Karpas-422 (cell line): ENCODE data around the gene FBXL7. TPM values are rescaled to one million over a fixed set of nuclear protein-coding genes. Genes with fewer than 3 reads are reported as not detected.

ENCODE experiments used
- DNase-seq: peaks from one replicate; pipeline ENCODE4 v3.0.0-alpha.2; 2015
- H2AFZ ChIP-seq: fragments of 200-600 bp; sonication (generic); 2 replicates; pipeline ENCODE4 v1.6.1; 2014; ENCODE audit warnings: antibody characterized with exemption, low read length, mixed read lengths
- H3K27ac ChIP-seq: fragments of 200-600 bp; sonication (generic); 2 replicates; pipeline ENCODE4 v1.5.1; 2014; ENCODE audit warnings: mild to moderate bottlenecking, low read length, moderate library complexity
- H3K27me3 ChIP-seq: fragments of 200-600 bp; sonication (generic); 2 replicates; pipeline ENCODE4 v1.6.1; 2014; ENCODE audit warnings: low read length, mixed read lengths
- H3K36me3 ChIP-seq: fragments of 200-600 bp; sonication (generic); 2 replicates; pipeline ENCODE4 v1.6.1; 2014; ENCODE audit warnings: low read length, mixed read lengths; ENCODE audit not compliant: insufficient read depth
- H3K4me1 ChIP-seq: fragments of 200-600 bp; sonication (generic); 2 replicates; pipeline ENCODE4 v1.6.1; 2014; ENCODE audit warnings: mild to moderate bottlenecking, low read length, mixed read lengths
- H3K4me2 ChIP-seq: fragments of 200-600 bp; sonication (generic); 2 replicates; pipeline ENCODE4 v1.6.1; 2014; ENCODE audit warnings: low read length, low read depth, mild to moderate bottlenecking; ENCODE audit not compliant: poor library complexity, severe bottlenecking
- H3K4me3 ChIP-seq: fragments of 200-600 bp; sonication (generic); 2 replicates; pipeline ENCODE4 v1.5.1; 2014; ENCODE audit warnings: mild to moderate bottlenecking, antibody characterized with exemption, low read length, mixed read lengths
- H3K79me2 ChIP-seq: fragments of 200-600 bp; sonication (generic); 2 replicates; pipeline ENCODE4 v1.6.1; 2014; ENCODE audit warnings: mild to moderate bottlenecking, low read length, mixed read lengths
- H3K9ac ChIP-seq: fragments of 200-600 bp; sonication (generic); 2 replicates; pipeline ENCODE4 v1.6.0; 2014; ENCODE audit warnings: low read length
- H3K9me2 ChIP-seq: fragments of 200-600 bp; sonication (generic), shearing (Covaris generic); replicated peaks from 2 replicates; pipeline ENCODE4 v1.6.0; 2014; ENCODE audit warnings: mild to moderate bottlenecking, low read length, moderate library complexity; ENCODE audit not compliant: insufficient read depth
- H3K9me3 ChIP-seq: fragments of 300-700, 200-600 bp; sonication (generic); 2 replicates; pipeline ENCODE4 v1.6.1; 2014; ENCODE audit warnings: low read length, mixed read lengths
- H4K20me1 ChIP-seq: fragments of 200-600 bp; sonication (generic); 2 replicates; pipeline ENCODE4 v1.6.1; 2014; ENCODE audit warnings: mild to moderate bottlenecking, antibody characterized with exemption, low read length, low read depth; ENCODE audit not compliant: insufficient read depth
- total RNA-seq: library from RNA; depleted of rRNA; stranded (reverse); fragments of >200 nt; shearing (Covaris generic); gene quantifications from 2 replicates; pipeline ENCODE4 v1.2.3, GENCODE V29; 2014; ENCODE audit warnings: low replicate concordance

Gene FBXL7
- total RNA-seq, 1 experiment from 2014 or later, result not detected

- no peaks in the 10 kb centered on the region for H3K36me3 ChIP-seq
- H3K4me3 ChIP-seq, result no peak overlapping the region
- no peak overlapping the region for H3K9ac ChIP-seq
- no peaks in the 10 kb centered on the region for H3K9me2 ChIP-seq
- H2AFZ ChIP-seq, result no peak overlapping the region
- no peaks in the 10 kb centered on the region for H3K27me3 ChIP-seq
- no peak overlapping the region for H3K4me2 ChIP-seq
- no peak overlapping the region for H3K27ac ChIP-seq
- no peak for DNase-seq
- H4K20me1 ChIP-seq, result no peaks in the 10 kb centered on the region
- peaks cover 19% of the 10 kb centered on the region for H3K9me3 ChIP-seq
- H3K4me1 ChIP-seq, result no peaks in the 10 kb centered on the region
- H3K79me2 ChIP-seq, result no peaks in the 10 kb centered on the region
Observed at GRCh38 chr5:15510092-15510491, 10.1 kb downstream of the FBXL7 start.

- Histone ChIP-seq H3K4me1 (no peaks in the 10 kb centered on the region), H3K4me3 (no peak overlapping the region), H3K4me2 (no peak overlapping the region), H3K79me2 (no peaks in the 10 kb centered on the region), H2AFZ (no peak overlapping the region), H3K9ac (no peak overlapping the region), H3K27ac (no peak overlapping the region), H3K9me3 (peaks cover 22% of the 10 kb centered on the region), H3K9me2 (no peaks in the 10 kb centered on the region), H3K27me3 (no peaks in the 10 kb centered on the region), H3K36me3 (no peaks in the 10 kb centered on the region), H4K20me1 (no peaks in the 10 kb centered on the region)
- no peak for DNase-seq
Observed at GRCh38 chr5:15510831-15511230, 10.9 kb downstream of the FBXL7 start.

- no peak overlapping the region for H3K4me3 ChIP-seq
- no peaks in the 10 kb centered on the region for H3K4me1 ChIP-seq
- H3K9ac ChIP-seq, result no peak overlapping the region
- no peaks in the 10 kb centered on the region for H3K27me3 ChIP-seq
- H3K79me2 ChIP-seq, result no peaks in the 10 kb centered on the region
- DNase-seq, result no peak
- H3K9me3 ChIP-seq, result peaks cover 21% of the 10 kb centered on the region
- no peak overlapping the region for H3K27ac ChIP-seq
- no peaks in the 10 kb centered on the region for H4K20me1 ChIP-seq
- no peaks in the 10 kb centered on the region for H3K36me3 ChIP-seq
- no peak overlapping the region for H3K4me2 ChIP-seq
- no peaks in the 10 kb centered on the region for H3K9me2 ChIP-seq
- no peak overlapping the region for H2AFZ ChIP-seq
Observed at GRCh38 chr5:15513431-15513830, 13.5 kb downstream of the FBXL7 start.

- Histone ChIP-seq H3K9me2 (no peaks in the 10 kb centered on the region), H3K4me1 (no peaks in the 10 kb centered on the region), H4K20me1 (no peaks in the 10 kb centered on the region), H3K4me3 (no peak overlapping the region), H3K9me3 (peaks cover 21% of the 10 kb centered on the region), H3K4me2 (no peak overlapping the region), H3K36me3 (no peaks in the 10 kb centered on the region), H3K79me2 (no peaks in the 10 kb centered on the region), H2AFZ (no peak overlapping the region), H3K27ac (no peak overlapping the region), H3K9ac (no peak overlapping the region), H3K27me3 (no peaks in the 10 kb centered on the region)
- DNase-seq, result no peak
Observed at GRCh38 chr5:15513911-15514310, 13.9 kb downstream of the FBXL7 start.

- Histone ChIP-seq H3K36me3 (no peaks in the 10 kb centered on the region), H3K79me2 (no peaks in the 10 kb centered on the region), H3K9ac (no peak overlapping the region), H2AFZ (no peak overlapping the region), H3K9me3 (peaks cover 18% of the 10 kb centered on the region), H3K27ac (no peak overlapping the region), H3K4me1 (no peaks in the 10 kb centered on the region), H3K9me2 (no peaks in the 10 kb centered on the region), H3K4me3 (no peak overlapping the region), H3K27me3 (no peaks in the 10 kb centered on the region), H3K4me2 (no peak overlapping the region), H4K20me1 (no peaks in the 10 kb centered on the region)
- no peak for DNase-seq
Observed at GRCh38 chr5:15515229-15515628, 15.2 kb downstream of the FBXL7 start.

GRCh38 chr5:15516486-15516885, 16.5 kb downstream of the FBXL7 start:
- Histone ChIP-seq H3K9ac (no peak overlapping the region), H3K9me2 (no peaks in the 10 kb centered on the region)

GRCh38 chr5:15518786-15519185, 18.8 kb downstream of the FBXL7 start:
- no peak for DNase-seq
- Histone ChIP-seq H3K79me2 (no peaks in the 10 kb centered on the region), H3K4me3 (no peak overlapping the region), H3K27ac (no peak overlapping the region), H3K27me3 (no peaks in the 10 kb centered on the region), H2AFZ (no peak overlapping the region), H4K20me1 (no peaks in the 10 kb centered on the region), H3K9ac (no peak overlapping the region), H3K4me1 (no peaks in the 10 kb centered on the region), H3K36me3 (no peaks in the 10 kb centered on the region), H3K9me2 (no peaks in the 10 kb centered on the region), H3K4me2 (no peak overlapping the region), H3K9me3 (peaks cover 12% of the 10 kb centered on the region)

More at GRCh38 chr5:15516486-15516885, 16.5 kb downstream of the FBXL7 start:
- Histone ChIP-seq H3K27me3 (no peaks in the 10 kb centered on the region), H3K4me1 (no peaks in the 10 kb centered on the region), H3K4me3 (no peak overlapping the region), H3K27ac (no peak overlapping the region), H3K4me2 (no peak overlapping the region), H2AFZ (no peak overlapping the region), H3K36me3 (no peaks in the 10 kb centered on the region), H4K20me1 (no peaks in the 10 kb centered on the region), H3K9me3 (peaks cover 14% of the 10 kb centered on the region), H3K79me2 (no peaks in the 10 kb centered on the region)
- no peak for DNase-seq

- DNase-seq, result no peak
- H3K27me3 ChIP-seq, result no peaks in the 10 kb centered on the region
- H3K27ac ChIP-seq, result no peak overlapping the region
- no peak overlapping the region for H3K4me2 ChIP-seq
- no peak overlapping the region for H3K4me3 ChIP-seq
- no peak overlapping the region for H3K9ac ChIP-seq
- H3K79me2 ChIP-seq, result no peaks in the 10 kb centered on the region
- no peaks in the 10 kb centered on the region for H4K20me1 ChIP-seq
- H3K9me3 ChIP-seq, result peaks cover 12% of the 10 kb centered on the region
- no peak overlapping the region for H2AFZ ChIP-seq
- H3K36me3 ChIP-seq, result no peaks in the 10 kb centered on the region
- H3K4me1 ChIP-seq, result no peaks in the 10 kb centered on the region
- no peaks in the 10 kb centered on the region for H3K9me2 ChIP-seq
Observed at GRCh38 chr5:15520856-15521255, 20.9 kb downstream of the FBXL7 start.
